WTC11 (cell line): ENCODE data around the gene NXF1. TPM values are rescaled to one million over a fixed set of nuclear protein-coding genes. Genes with fewer than 3 reads are reported as not detected.

Experiments
- ATF2 ChIP-seq: sonication (generic); formaldehyde crosslinking; IDR thresholded peaks from 2 replicates; pipeline ENCODE4 v1.8.1; 2022; ENCODE audit warnings: low read depth, missing genetic modification reagents, borderline replicate concordance
- ATF3 ChIP-seq: sonication (generic); formaldehyde crosslinking; conservative IDR thresholded peaks from 2 replicates; pipeline ENCODE4 v1.8.1; 2022; ENCODE audit warnings: mild to moderate bottlenecking, missing genetic modification reagents
- CREB1 ChIP-seq: sonication (generic); formaldehyde crosslinking; IDR thresholded peaks from 2 replicates; pipeline ENCODE4 v1.8.0; 2023; ENCODE audit warnings: mild to moderate bottlenecking, missing genetic modification reagents
- CREM ChIP-seq: sonication (generic); formaldehyde crosslinking; IDR thresholded peaks from 2 replicates; pipeline ENCODE4 v1.8.1; 2022; ENCODE audit warnings: mild to moderate bottlenecking, missing genetic modification reagents, moderate library complexity
- CTCF ChIP-seq: fragments of 200-600 bp; IDR thresholded peaks from 2 replicates; pipeline ENCODE4 v1.8.0; 2022; ENCODE audit warnings: antibody characterized with exemption
- E2F4 ChIP-seq: sonication (generic); formaldehyde crosslinking; IDR thresholded peaks from 2 replicates; pipeline ENCODE4 v1.8.1; 2022; ENCODE audit warnings: low read depth, mild to moderate bottlenecking, moderate library complexity, missing genetic modification reagents, borderline replicate concordance
- E2F5 ChIP-seq: sonication (generic); formaldehyde crosslinking; IDR thresholded peaks from 2 replicates; pipeline ENCODE4 v1.8.1; 2022; ENCODE audit warnings: mild to moderate bottlenecking, moderate library complexity, missing genetic modification reagents
- ERG ChIP-seq: fragments of 250-450 bp; sonication (Bioruptor Pico); IDR thresholded peaks from 2 replicates; pipeline ENCODE4 v1.8.0; 2021; ENCODE audit warnings: mild to moderate bottlenecking
- FOXJ3 ChIP-seq: sonication (generic); formaldehyde crosslinking; IDR thresholded peaks from 2 replicates; pipeline ENCODE4 v1.9.0; 2021; ENCODE audit warnings: missing genetic modification reagents, mild to moderate bottlenecking, borderline replicate concordance
- IRF2 ChIP-seq: sonication (generic); formaldehyde crosslinking; IDR thresholded peaks from 2 replicates; pipeline ENCODE4 v1.8.0; 2022; ENCODE audit warnings: low read depth, missing genetic modification reagents, borderline replicate concordance
- NFE2L1 ChIP-seq: sonication (generic); formaldehyde crosslinking; IDR thresholded peaks from 2 replicates; pipeline ENCODE4 v1.8.1; 2023; ENCODE audit warnings: missing genetic modification reagents
- NFYB ChIP-seq: sonication (generic); formaldehyde crosslinking; conservative IDR thresholded peaks from 2 replicates; pipeline ENCODE4 v1.8.0; 2022; ENCODE audit warnings: low read depth, missing genetic modification reagents
- OVOL2 ChIP-seq: fragments of 250-450 bp; sonication (Bioruptor Pico); IDR thresholded peaks from 2 replicates; pipeline ENCODE4 v1.9.0; 2021; ENCODE audit warnings: mild to moderate bottlenecking, borderline replicate concordance
- PRRX2 ChIP-seq: fragments of 250-450 bp; sonication (Bioruptor Pico); IDR thresholded peaks from 2 replicates; pipeline ENCODE4 v1.8.0; 2021; ENCODE audit warnings: mild to moderate bottlenecking
- RORB ChIP-seq: fragments of 250-450 bp; sonication (Bioruptor Pico); IDR thresholded peaks from 2 replicates; pipeline ENCODE4 v1.9.0; 2021; ENCODE audit warnings: mild to moderate bottlenecking
- SMAD3 ChIP-seq: sonication (generic); formaldehyde crosslinking; IDR thresholded peaks from 2 replicates; pipeline ENCODE4 v1.8.0; 2022; ENCODE audit warnings: missing genetic modification reagents, mild to moderate bottlenecking, borderline replicate concordance
- SOX15 ChIP-seq: fragments of 250-450 bp; sonication (Bioruptor Pico); IDR thresholded peaks from 2 replicates; pipeline ENCODE4 v1.9.0; 2021; ENCODE audit warnings: mild to moderate bottlenecking
- TCF7 ChIP-seq: sonication (generic); formaldehyde crosslinking; IDR thresholded peaks from 2 replicates; pipeline ENCODE4 v1.8.0; 2022; ENCODE audit warnings: mild to moderate bottlenecking, low read depth, missing genetic modification reagents, moderate library complexity
- ZBTB21 ChIP-seq: sonication (generic); formaldehyde crosslinking; IDR thresholded peaks from 2 replicates; pipeline ENCODE4 v1.8.1; 2023; ENCODE audit warnings: mild to moderate bottlenecking, missing genetic modification reagents, borderline replicate concordance
- ZNF121 ChIP-seq: sonication (generic); formaldehyde crosslinking; IDR thresholded peaks from 2 replicates; pipeline ENCODE4 v1.8.0; 2023; ENCODE audit warnings: missing genetic modification reagents
- ZNF317 ChIP-seq: sonication (generic); formaldehyde crosslinking; IDR thresholded peaks from 2 replicates; pipeline ENCODE4 v1.8.1; 2023; ENCODE audit warnings: low read depth, mild to moderate bottlenecking, moderate library complexity, missing genetic modification reagents, borderline replicate concordance
- ZNF671 ChIP-seq: fragments of 250-450 bp; sonication (Bioruptor Pico); IDR thresholded peaks from 2 replicates; pipeline ENCODE4 v1.8.0; 2021; ENCODE audit warnings: mild to moderate bottlenecking
- total RNA-seq: library from RNA; stranded (reverse); gene quantifications from 3 replicates; pipeline ENCODE4 v1.2.3, GENCODE V29; 2021
- TF ChIP-seq, protein P1 (sequence below): sonication (generic); formaldehyde crosslinking; IDR thresholded peaks from 2 replicates; pipeline ENCODE4 v1.8.0; 2023; ENCODE audit warnings: mild to moderate bottlenecking, missing genetic modification reagents
- TF ChIP-seq, protein P2 (sequence below): sonication (generic); formaldehyde crosslinking; IDR thresholded peaks from 2 replicates; pipeline ENCODE4 v1.8.0; 2023; ENCODE audit warnings: missing genetic modification reagents, mild to moderate bottlenecking, borderline replicate concordance

Gene NXF1
- total RNA-seq, 1 experiment from 2014 or later: 43.2 TPM

- TF ChIP-seq CTCF (no peak), OVOL2 (CRISPR knock-in tag) (peak; percentile 83; the same call in 1 of the 2 replicates), SMAD3 (CRISPR knock-in tag) (peak; percentile 77), CREB1 (CRISPR knock-in tag) (peak; percentile 82), ZNF671 (CRISPR knock-in tag) (peak; percentile 53; the same call in 1 of the 2 replicates), FOXJ3 (CRISPR knock-in tag) (no peak), IRF2 (CRISPR knock-in tag) (no peak), NFYB (CRISPR knock-in tag) (peak; percentile 47), E2F5 (CRISPR knock-in tag) (peak; percentile 87), ATF2 (CRISPR knock-in tag) (no peak), RORB (CRISPR knock-in tag) (peak; percentile 96; the same call in 1 of the 2 replicates), SOX15 (CRISPR knock-in tag) (no peak), E2F4 (CRISPR knock-in tag) (peak; percentile 80), CREM (CRISPR knock-in tag) (peak; percentile 93), NFE2L1 (CRISPR knock-in tag) (no peak), ZNF121 (CRISPR knock-in tag) (no peak), ZBTB21 (CRISPR knock-in tag) (no peak), ATF3 (CRISPR knock-in tag) (no peak), ZNF317 (no peak), ERG (CRISPR knock-in tag) (0 out of 2 replicates have a peak, but pooled peaks have one; percentile 56), TCF7 (CRISPR knock-in tag) (peak; percentile 58; the same call in 1 of the 2 replicates), PRRX2 (peak; percentile 72; the same call in 1 of the 2 replicates)
- TF ChIP-seq, protein P1, sequence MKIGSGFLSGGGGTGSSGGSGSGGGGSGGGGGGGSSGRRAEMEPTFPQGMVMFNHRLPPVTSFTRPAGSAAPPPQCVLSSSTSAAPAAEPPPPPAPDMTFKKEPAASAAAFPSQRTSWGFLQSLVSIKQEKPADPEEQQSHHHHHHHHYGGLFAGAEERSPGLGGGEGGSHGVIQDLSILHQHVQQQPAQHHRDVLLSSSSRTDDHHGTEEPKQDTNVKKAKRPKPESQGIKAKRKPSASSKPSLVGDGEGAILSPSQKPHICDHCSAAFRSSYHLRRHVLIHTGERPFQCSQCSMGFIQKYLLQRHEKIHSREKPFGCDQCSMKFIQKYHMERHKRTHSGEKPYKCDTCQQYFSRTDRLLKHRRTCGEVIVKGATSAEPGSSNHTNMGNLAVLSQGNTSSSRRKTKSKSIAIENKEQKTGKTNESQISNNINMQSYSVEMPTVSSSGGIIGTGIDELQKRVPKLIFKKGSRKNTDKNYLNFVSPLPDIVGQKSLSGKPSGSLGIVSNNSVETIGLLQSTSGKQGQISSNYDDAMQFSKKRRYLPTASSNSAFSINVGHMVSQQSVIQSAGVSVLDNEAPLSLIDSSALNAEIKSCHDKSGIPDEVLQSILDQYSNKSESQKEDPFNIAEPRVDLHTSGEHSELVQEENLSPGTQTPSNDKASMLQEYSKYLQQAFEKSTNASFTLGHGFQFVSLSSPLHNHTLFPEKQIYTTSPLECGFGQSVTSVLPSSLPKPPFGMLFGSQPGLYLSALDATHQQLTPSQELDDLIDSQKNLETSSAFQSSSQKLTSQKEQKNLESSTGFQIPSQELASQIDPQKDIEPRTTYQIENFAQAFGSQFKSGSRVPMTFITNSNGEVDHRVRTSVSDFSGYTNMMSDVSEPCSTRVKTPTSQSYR (CRISPR knock-in tag): 0 out of 2 replicates have a peak, but pooled peaks have one; percentile 49
- TF ChIP-seq, protein P2, sequence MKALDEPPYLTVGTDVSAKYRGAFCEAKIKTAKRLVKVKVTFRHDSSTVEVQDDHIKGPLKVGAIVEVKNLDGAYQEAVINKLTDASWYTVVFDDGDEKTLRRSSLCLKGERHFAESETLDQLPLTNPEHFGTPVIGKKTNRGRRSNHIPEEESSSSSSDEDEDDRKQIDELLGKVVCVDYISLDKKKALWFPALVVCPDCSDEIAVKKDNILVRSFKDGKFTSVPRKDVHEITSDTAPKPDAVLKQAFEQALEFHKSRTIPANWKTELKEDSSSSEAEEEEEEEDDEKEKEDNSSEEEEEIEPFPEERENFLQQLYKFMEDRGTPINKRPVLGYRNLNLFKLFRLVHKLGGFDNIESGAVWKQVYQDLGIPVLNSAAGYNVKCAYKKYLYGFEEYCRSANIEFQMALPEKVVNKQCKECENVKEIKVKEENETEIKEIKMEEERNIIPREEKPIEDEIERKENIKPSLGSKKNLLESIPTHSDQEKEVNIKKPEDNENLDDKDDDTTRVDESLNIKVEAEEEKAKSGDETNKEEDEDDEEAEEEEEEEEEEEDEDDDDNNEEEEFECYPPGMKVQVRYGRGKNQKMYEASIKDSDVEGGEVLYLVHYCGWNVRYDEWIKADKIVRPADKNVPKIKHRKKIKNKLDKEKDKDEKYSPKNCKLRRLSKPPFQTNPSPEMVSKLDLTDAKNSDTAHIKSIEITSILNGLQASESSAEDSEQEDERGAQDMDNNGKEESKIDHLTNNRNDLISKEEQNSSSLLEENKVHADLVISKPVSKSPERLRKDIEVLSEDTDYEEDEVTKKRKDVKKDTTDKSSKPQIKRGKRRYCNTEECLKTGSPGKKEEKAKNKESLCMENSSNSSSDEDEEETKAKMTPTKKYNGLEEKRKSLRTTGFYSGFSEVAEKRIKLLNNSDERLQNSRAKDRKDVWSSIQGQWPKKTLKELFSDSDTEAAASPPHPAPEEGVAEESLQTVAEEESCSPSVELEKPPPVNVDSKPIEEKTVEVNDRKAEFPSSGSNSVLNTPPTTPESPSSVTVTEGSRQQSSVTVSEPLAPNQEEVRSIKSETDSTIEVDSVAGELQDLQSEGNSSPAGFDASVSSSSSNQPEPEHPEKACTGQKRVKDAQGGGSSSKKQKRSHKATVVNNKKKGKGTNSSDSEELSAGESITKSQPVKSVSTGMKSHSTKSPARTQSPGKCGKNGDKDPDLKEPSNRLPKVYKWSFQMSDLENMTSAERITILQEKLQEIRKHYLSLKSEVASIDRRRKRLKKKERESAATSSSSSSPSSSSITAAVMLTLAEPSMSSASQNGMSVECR: peak; percentile 94; the same call in 1 of the 2 replicates
These were observed at the start of gene NXF1 (continued) for GRCh38 chr11:62805076-62805892.
